NB4 (cell line): ENCODE data around the gene GARS1.

Source experiments
- CTCF ChIP-seq: IDR thresholded peaks from one replicate; pipeline ENCODE4 v1.5.1; 2012; ENCODE audit warnings: low read depth, low read length
- MYC ChIP-seq: IDR thresholded peaks from 2 replicates; pipeline ENCODE4 v1.6.1; 2011; ENCODE audit warnings: low read depth, low read length
- POLR2A ChIP-seq: IDR thresholded peaks from 2 replicates; pipeline ENCODE4 v1.6.1; 2011; ENCODE audit warnings: mild to moderate bottlenecking; ENCODE audit not compliant: insufficient read length; ENCODE audit errors: extremely low read depth
- TF ChIP-seq, protein P1 (sequence below): IDR thresholded peaks from 2 replicates; pipeline ENCODE4 v1.6.1; 2011; ENCODE audit warnings: low read depth, low read length

GRCh38 chr7:30566596-30566995, 28.1 kb upstream of the GARS1 start:
- no peak for TF ChIP-seq CTCF
- TF ChIP-seq POLR2A, result no peak
- TF ChIP-seq, protein P1, sequence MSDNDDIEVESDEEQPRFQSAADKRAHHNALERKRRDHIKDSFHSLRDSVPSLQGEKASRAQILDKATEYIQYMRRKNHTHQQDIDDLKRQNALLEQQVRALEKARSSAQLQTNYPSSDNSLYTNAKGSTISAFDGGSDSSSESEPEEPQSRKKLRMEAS, result no peak
- no peak for TF ChIP-seq MYC
